A549 (cell line): ENCODE measurements around the gene ZSCAN20.
"Not testable (repeated sequence)": the region's sequence is repeated elsewhere in the genome, so short reads cannot be mapped to it uniquely, and the experiment has no call there.

Experiments
- CBX8 ChIP-seq: fragments of 200-600 bp; sonication (generic); IDR thresholded peaks from 2 replicates; pipeline ENCODE4 v1.6.1; 2016
- CTCF ChIP-seq: fragments of >200 bp; sonication (Bioruptor Twin); formaldehyde crosslinking; IDR thresholded peaks from 3 replicates; pipeline ENCODE4 v1.5.1; 2016
- MAX ChIP-seq: IDR thresholded peaks from 2 replicates; pipeline ENCODE4 v1.6.1; 2012
- MYC ChIP-seq: IDR thresholded peaks from 2 replicates; pipeline ENCODE4 v1.6.1; 2012; ENCODE audit warnings: mild to moderate bottlenecking, inconsistent platforms, low read length, improper control_type of control experiment, borderline replicate concordance
- RARB ChIP-seq: fragments of 250-450 bp; sonication (Bioruptor Pico); IDR thresholded peaks from 2 replicates; pipeline ENCODE4 v1.8.0; 2021; ENCODE audit warnings: mild to moderate bottlenecking, moderate library complexity
- RCOR1 ChIP-seq: fragments of 150-350 bp; IDR thresholded peaks from 2 replicates; pipeline ENCODE4 v1.6.1; 2014; ENCODE audit warnings: antibody characterized with exemption, low read length, low read depth
- SMC3 ChIP-seq: fragments of >200 bp; sonication (Bioruptor Twin); formaldehyde crosslinking; IDR thresholded peaks from 3 replicates; pipeline ENCODE4 v1.6.1; 2018; ENCODE audit warnings: inconsistent platforms

- TF ChIP-seq RCOR1; MAX; SMC3; RARB (CRISPR knock-in tag); CBX8; CTCF; MYC: not testable (repeated sequence)
These were observed 36.8 kb downstream of the ZSCAN20 start for GRCh38 chr1:33509276-33509675.
